Activated CD8-positive, alpha-beta memory T cell treated with anti-CD3 and anti-CD28 coated beads, Interleukin-2, amount 50 U/mL, for 1 hour (primary cell): ENCODE data around the gene OTX1.
"Not testable (repeated sequence)": the region's sequence is repeated elsewhere in the genome, so short reads cannot be mapped to it uniquely, and the experiment has no call there.

Experiments used
- DNase-seq: peaks from one replicate; pipeline ENCODE4 v3.0.0-alpha.2; 2020; ENCODE audit errors: extremely low read depth

Gene OTX1

DNA sequence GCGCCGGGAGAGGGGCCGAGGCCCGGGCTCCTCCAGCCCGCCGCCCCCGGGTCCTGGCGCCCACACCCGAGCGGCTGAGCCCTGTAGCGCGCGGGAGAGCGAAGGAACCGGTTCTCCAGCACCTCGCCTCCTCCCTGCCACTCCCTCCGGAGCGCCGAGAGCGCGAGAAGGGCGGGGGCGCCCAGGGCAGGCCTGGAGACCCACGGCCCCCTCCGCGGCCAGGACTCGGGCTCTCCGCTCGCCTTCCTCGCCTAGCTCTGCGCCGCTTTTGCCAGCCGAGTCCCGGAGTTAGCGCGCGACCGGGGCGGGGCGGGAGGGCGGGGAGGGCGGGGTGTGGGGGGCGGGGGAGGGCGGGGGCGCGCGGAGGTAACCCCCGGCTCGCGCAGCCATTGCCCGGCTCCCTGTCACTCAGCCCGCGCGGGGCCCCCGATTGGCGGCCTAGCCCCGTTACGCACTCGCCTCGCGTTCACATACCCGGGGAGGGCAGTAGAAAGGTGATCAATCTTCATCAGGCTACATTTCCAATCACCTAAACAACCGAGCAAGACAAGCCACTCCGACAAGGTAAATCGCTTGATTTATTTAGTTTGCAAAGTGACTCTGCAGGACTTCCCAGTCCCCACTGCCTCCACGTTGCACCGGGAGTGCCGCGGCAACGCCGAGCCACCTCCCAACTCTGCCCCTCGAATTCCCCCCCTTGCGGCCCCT is at the start of gene OTX1:
OTX1 (plus strand) TSS at position 497 of the 708 bp plus-strand sequence. CDS start 2,161 bp downstream, outside the sequence.
- DNase-seq, result no peak

DNA sequence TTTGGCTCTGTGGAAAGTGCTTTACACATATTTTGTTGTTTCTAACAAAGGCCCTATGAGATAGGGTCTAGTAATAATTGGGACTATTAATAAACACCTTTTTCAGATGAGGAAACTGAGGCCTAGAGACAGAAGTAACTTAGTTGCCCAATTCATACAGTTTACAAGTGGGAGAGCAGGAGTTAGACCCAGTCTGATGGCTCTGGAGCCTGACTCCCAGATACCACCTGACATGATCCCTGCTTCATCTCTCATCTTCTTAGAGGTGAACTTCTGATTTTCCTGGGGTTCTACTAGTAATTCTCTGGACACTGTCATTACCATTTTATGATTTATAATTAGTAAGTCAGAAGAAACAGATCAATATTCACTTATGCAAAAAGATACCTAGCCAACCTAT is 49.1 kb upstream of the OTX1 start:
- no peak for DNase-seq

DNA sequence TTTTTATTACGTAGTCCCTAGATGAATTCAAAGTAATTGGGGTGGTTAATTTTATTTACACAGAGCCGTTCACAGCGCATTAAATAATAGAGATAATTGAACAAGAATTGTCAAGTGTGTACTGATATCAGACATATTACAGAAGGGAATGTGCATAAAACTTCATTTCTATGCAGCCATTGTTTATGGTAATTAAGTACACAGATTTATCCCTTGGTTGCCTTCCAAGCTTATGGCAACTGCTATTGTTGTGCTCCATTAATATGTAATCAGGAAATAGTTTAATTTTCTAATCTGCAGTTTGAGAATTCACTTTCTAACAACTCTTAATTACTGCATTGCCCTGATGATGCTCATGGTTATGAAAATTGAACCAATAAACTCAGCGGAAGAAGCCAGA is 47.3 kb upstream of the OTX1 start:
- DNase-seq, result no peak

DNA sequence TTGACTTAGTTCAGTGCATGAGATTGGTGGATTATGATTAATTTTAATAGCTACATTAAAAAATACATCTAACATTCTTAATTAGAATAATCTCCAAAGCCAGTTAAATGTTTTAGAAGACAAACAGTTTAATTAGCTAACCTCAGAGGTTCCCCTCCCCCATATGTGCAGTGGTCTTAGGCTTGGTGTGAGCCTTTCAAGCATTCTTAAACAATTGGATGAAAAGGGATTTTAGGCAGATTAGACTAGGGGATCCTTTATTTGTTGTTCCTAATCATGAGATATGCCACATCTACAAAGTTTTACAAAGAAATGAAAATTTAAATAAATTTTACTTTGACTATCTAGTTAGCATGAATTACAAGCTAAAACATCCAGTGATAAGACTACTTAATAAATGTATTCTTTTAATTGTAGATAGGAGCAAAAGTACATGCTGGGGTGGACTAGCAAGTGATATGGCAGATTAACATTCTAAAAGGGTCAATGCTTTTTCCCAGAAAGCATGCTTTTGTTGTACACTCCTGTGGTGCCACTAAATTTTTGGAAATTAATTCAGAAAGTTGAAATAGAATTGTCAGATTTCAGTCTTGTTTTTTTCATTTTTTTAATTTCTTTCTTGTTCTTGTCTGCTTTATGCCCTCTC is 42.7 kb upstream of the OTX1 start:
- no peak for DNase-seq

DNA sequence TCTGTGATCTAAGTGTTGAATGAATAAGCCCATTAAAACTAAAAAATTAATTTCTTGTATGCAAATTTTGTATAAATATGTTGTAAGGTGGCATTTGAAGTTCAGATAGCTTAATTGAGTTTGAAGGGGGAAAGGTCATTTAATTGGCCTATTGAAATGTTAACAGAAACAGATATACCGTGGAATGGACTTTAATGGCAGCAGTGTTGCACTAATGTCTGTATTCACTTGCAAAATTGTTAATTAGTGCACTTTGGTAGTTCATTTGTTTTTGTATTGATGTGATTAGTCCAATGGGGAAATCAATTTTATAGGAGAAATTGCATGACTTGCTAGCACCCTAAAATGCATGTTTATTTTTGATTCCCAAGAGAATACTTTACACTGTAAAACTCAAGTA is 41.8 kb upstream of the OTX1 start:
- no peak for DNase-seq

DNA sequence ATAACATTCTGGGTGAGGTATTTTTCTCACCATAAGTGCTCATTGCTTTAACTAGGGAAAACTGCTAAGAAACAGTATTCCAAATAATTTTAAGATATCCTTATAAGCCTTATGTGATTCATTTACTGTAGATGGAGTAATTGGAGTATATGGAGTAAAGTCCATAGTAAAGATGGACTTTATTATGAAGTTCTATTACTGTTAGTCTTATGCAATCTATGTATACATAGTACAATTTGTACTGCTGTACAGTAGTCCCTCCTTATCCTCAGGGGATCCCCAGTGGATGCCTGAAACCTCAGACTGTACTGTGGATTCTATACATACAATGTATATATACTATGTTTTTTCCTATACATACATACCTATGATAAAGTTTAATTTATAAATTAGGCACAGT is 41.1 kb upstream of the OTX1 start:
- no peak for DNase-seq

DNA sequence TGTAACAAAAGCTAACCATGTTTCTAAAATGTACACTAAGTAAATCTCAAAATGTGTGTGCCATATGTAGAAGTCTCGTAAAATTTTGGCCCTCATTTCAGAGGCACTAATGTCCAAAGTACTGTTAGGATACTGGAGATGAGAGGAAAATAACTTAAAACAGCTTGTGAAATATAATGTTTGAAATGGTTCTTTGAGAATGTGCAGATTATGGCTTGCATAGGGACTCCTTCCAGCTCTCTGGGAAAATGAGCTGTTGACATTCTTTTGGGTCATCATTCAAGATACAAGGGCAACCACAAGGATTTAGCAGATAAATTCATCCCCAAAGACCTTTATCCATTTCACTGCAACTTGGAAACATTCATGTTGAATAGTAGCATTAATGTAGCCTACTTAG is 38.1 kb upstream of the OTX1 start:
- DNase-seq, result no peak

DNA sequence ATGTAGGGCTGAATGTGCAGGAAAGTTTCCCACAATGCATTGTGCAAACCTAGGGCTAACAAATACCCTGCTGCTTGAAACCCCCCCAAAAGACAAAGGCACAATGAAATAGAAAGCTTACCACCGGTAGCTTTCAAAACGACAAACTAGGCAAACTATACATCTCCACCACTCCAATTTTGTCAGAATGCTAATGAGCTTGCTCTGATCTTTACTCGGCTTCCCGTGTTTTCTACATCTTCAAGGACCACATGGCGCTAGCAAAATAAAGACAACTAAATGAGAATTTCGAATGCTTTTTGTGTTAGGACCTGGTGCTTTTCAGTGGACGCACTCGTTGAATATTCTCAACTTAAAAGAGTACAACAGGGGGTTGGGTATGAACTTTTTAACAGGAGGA is 37.2 kb upstream of the OTX1 start:
- DNase-seq, result no peak

DNA sequence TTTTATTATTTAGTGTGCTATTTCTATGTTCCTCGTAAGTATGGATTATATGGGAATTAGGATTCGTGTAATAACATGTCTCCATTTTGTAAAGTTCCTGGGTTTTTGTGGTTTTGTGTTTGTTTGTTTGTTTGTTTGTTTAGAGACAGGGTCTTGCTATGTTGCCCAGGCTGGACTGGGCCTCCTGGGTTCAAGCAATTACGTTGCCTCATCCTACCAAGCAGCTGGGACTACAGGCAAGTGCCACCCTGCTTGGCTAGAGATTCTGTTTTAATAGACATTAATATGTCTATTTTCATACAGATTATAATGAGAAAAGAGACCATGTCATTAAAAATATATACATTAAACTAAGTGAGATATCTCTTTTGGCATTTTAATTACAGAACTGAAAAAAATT is 35.2 kb upstream of the OTX1 start:
- no peak for DNase-seq

DNA sequence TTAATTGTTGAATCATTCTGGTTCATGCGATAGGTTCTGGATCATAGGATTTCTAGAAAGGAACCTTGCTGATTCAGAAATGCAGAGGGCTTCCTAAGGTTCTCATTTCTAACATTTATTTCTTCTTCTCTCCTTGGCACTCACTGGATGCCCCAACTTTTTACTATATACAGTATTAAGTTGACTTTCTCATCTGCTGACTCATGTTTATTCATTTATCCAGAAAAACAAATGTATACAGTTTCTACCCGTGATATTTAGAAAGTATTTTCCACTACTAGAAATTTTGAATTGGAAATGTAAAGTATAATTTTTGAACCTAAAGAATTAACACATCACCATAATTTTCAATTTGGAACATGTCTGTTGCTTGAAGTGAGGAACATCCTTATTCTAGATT is 32.2 kb upstream of the OTX1 start:
- no peak for DNase-seq

DNA sequence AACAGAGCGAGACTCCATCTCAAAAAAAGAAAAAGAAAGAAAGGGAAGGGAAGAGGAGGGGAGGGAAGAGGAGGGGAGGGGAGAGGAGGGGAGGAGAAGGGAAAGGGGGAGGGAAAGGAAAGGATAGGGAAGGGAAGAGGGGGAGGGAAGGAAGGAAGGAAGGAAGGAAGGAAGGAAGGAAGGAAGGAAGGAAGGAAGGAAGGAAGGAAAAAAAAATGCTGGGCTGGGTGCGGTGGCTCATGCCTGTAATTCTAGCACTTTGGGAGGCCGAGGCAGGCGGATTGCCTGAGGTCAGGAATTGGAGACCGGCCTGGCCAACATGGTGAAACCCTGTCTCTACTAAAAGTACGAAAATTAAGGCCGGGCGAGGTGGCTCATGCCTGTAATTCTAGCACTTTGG is 30.9 kb upstream of the OTX1 start:
- not testable (repeated sequence) for DNase-seq

DNA sequence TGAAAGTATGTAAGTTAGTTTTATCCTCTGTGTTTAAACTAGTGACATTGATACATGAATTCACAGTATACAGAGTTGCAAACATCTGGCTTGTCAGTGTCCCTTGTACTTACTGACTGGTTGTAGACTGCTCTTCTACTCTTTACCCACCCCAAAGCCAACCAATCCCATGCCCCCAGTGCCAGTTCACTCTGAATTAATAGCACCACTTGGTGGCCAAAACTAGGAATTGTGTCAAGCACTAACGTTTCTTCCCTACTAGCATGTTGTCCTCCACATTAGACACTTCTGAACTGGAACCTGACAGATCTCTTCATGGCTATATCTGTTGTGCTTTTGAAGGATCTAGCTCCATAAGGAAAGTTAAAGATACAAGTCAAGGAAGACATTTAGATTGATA is 27.2 kb upstream of the OTX1 start:
- no peak for DNase-seq

DNA sequence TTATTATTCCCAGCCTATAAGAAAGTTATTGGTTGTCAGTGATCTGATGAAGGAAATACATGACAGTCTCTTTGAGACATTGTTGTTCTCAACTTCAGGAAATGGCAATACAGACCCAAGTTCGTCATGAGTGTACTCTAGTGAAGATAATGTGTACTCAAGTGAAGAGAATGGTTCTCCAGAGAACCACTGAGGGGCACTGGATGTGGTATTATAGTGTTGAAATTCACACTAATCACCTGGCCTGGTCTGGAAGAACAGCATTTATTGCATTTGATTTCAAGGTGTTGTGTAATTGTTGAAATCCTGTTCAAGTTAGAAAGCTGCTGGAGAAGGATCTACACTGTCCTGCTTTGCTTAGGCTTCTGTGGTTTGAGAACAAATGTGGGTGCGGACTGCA is 23.4 kb upstream of the OTX1 start:
- DNase-seq, result no peak

DNA sequence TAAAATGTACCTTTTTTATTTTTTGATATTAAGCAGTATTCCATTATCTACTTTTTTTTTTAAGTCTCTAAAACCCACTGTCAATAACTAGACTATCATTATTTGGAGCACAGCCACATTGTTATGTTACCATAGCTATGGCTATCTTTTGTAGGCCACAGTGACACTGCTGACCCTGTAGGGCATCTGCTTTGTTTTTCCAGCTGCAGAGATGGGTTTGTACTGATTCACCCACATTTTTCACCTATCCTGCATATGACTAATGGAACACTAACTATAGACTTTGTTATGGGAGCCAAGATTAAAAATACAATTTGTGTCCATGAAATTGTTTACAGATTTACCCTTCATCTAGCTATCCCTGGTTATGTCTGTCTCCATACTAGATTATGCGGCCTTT is 21.6 kb upstream of the OTX1 start:
- no peak for DNase-seq

DNA sequence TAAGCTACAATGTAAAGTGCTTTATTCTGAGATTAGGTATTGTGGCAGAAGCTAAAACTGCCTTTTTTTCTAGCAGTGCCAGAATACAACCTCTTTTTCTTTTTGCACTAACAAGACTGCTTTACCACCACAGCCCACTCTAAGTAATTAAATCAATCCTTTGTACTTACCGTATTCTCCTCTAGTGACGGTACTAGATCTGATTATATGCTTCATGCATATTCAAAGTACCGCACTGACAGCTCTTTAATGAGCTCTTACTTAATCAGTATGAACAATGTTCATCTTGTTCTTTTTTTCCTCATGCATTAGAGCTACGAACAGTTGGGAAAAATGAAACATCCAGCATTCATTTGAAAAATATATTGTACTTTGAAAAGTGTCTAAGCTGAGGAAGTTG is 16.1 kb upstream of the OTX1 start:
- DNase-seq, result no peak

DNA sequence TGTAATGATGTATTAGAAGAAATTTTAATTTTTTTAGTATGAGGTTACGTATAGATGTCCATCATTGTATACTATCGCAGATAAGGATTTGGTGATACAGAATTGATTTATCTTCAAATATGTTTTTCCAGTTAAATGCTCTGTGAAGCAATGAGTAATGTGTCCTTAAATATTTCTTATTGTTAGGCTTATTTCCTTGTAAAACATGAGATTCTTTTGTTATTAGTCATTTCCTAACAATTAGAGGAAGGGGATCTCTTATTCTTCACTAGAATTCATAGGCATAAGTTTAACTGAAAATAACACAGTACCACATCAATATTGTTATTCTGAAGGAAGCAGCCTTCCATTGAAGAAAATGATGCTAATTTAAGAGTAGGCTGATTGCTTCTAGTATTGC is 15.5 kb upstream of the OTX1 start:
- no peak for DNase-seq

DNA sequence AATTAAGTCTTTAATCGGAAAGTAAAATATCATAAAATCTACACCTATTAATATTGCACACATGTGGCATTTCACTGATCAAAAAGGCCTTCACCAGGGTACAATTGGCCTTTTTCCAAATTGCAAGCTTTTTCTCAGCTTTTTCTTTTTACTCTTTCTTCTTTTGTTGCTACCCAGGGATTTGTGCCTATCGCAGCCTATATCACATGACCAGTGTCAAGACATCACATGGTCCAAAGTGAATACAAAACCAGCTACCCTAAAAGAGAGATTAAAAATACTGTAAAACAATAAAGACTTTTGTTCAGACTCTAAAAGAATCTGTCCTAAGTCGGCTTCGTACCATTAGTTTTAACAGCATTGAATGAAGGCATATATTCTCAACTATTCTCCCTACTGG is 15.0 kb upstream of the OTX1 start:
- DNase-seq, result no peak

DNA sequence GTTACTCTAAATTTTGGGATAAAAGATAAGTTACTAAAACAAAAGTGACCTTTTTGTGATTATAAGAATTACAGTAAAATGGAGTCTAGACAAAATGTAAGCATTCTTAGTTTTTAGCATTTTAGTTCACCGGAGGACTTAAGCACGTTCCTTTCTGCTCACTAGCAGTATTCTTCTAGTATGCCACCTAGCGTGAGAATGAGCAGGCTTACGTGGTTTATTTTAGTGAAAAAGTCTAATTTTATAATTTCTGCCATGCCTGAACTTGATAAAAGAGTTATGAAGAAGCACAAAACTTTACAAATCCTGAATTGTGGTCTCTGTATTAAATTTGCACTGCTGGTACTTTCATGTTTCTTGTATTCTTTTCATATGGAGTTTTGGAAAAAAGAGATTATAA is 12.6 kb upstream of the OTX1 start:
- DNase-seq, result no peak

DNA sequence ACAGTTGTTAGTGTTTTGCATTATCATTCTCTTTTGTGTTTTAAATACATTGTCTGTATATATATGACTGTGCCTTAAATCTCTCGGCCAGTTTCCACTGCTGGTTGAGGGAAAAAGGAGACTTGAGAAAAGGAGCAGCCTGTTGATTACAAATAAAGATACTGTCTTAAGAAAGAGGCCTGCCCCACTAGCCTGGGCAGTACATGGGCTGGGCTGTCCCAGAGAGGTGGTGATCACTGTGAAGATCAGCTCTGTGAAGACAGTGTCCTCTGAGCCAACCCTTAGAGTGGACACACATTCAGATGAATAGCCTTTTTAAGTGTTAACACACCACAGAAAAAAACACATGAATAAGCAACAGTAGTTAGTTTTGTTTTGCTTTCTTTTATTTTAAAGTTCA is 10.0 kb upstream of the OTX1 start:
- DNase-seq, result no peak

DNA sequence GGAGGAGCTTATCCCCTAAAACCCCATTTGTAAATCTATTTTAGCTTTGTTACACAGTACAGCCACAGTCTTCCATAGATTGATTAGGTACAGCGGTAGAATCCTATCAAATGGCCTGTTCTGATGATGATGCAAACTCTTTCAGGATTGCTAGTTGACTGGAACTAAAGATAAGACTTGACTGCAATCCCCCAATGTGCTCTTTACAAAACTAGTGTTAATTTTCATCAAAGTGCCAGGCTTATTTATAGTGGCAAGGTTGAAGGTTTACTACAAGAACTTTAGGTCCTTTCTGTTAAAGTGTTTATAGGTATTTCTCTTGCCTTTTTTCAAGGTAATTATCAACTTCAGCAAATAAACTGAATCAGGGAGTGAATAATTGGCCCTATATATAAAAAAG is 9.0 kb upstream of the OTX1 start:
- DNase-seq, result no peak

DNA sequence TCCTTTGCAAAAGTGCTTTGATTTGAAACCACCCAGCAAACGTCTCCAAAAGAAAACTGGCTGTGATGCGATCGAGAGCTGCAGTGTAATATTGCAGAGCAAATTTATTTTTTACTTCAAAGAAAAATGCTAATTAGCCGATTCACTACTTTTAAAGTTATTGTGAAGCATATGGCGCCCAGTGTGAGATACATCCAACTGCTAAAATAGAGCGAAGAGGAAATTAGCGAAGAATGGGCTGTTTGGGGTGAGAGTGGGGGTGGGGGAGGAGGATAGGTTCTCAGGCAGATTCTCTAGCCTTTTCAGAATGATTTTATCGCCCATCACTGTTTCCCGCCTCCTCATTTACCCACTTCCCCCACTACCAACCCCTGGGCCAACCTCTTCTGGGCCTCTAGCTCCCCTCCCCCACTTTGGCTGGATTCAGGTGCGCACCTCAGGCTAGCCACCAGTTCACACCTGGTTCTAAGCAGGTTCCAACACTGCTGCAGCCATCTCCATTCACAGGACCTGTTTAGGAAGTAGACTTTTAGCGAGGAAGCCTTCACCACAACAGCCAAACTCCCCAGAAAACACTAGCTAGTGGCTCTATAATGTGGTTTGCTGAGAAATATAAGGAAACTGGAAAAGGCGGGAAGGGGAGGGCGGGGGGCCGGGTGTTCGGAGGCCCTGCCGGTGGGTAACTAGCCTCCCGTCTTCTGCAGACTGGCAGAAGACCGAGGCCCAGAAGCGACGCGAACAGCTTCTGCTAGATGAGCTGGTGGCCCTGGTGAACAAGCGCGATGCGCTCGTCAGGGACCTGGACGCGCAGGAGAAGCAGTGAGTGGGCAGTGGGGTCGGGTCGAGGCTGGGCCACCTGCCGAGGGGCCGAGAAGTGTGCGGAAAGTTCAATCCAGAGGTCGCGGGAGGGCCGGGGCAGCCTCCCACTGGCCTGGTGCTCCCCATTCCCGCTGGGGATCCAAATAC is 6.0 kb upstream of the OTX1 start:
- DNase-seq, result no peak

DNA sequence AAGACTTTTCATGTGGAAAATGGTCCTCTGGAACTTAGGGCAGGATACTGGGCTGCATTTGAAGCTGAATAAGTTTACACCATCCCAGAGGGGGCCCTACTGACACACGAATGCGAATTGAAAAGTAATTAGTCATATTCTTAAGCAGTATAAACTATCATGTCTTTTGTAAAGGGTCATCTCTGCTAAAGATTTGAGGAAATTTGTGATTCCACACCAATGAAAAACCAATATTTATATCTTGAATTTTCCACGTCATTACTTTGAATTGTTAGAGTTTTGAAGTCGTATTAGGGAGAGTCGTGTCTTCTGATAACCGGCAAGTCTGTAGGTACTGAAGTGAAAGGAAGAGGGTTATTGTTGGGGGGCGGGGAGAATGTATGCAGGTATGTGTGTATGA is 4.1 kb upstream of the OTX1 start:
- DNase-seq, result no peak

DNA sequence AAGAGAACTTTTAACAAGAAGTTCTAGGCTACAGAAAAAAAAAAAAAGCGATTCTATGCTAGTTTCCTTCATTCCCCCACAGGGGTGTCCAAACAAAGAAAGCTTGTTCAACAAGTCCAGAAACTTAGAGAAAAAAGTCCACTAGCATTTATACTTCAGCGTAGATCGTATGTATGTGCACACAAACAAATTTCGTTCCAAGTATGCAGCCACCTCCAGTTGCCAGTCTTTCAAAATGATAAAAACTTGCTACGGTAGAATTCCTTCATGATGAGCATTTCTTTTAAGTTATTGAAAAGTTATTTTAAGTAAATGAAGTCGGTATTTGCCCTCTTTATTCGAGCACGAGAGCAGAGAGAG is 3.7 kb upstream of the OTX1 start:
- no peak for DNase-seq
